ENCODE measurements around the gene SLC26A6.

The SLC26A6 gene

DNA sequence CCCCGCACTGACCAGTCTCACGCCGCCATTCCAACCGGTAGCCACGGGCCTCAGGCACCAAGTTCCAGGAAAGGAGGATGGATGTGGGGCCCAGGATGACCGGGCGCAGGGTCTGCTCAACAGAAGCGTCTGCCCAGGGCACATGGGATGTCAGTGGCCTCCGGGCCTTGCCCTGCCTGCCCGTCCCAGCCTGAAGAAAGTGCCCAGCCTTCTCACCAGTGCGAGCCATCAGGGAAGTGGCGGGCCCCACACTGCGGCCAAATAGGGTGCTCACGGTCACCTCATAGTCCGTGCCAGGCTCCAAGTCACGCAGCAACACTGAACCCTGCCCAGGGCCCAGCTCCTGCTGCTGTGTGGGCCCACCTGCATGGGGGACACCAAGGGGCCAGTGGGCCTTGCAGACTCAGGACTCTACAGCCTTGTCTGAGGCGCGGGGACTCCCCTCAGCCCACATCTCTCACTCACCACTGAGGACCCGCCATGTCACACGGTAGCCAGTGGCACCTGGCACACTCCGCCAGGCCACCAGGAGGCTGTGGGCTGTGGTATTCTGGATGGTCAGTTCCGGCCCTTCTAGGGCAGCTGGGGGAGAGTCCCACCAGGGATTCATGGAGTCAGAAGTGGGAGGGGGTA is 43.3 kb downstream of the SLC26A6 start:
- TF ChIP-seq, protein P1, sequence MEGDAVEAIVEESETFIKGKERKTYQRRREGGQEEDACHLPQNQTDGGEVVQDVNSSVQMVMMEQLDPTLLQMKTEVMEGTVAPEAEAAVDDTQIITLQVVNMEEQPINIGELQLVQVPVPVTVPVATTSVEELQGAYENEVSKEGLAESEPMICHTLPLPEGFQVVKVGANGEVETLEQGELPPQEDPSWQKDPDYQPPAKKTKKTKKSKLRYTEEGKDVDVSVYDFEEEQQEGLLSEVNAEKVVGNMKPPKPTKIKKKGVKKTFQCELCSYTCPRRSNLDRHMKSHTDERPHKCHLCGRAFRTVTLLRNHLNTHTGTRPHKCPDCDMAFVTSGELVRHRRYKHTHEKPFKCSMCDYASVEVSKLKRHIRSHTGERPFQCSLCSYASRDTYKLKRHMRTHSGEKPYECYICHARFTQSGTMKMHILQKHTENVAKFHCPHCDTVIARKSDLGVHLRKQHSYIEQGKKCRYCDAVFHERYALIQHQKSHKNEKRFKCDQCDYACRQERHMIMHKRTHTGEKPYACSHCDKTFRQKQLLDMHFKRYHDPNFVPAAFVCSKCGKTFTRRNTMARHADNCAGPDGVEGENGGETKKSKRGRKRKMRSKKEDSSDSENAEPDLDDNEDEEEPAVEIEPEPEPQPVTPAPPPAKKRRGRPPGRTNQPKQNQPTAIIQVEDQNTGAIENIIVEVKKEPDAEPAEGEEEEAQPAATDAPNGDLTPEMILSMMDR (conservative IDR thresholded peaks at IDR 0.05): no peak
- TF ChIP-seq ZFX (IDR thresholded peaks at IDR 0.05): no peak
- no peak overlapping the region for H3K27ac ChIP-seq

DNA sequence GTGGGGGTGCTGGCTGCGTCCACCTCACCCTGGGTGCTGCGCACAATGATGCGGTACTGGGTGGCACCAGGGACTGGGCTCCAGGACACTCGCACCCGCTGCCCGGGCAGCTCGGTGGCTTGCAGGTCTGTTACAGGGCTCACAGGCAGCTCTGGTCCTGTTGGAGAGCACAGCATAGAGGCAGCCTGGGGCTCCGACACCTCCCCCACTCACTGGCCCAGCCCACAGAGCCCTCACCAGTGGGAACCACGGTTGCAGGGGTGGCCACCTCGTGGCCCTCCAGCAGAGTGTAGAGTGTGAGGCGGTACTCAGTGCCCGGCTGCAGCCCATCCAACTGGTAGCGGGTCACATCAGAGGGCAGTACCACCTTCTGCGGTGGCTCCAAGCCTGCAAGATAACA is 43.8 kb downstream of the SLC26A6 start:
- no peak overlapping the region for H3K27ac ChIP-seq

DNA sequence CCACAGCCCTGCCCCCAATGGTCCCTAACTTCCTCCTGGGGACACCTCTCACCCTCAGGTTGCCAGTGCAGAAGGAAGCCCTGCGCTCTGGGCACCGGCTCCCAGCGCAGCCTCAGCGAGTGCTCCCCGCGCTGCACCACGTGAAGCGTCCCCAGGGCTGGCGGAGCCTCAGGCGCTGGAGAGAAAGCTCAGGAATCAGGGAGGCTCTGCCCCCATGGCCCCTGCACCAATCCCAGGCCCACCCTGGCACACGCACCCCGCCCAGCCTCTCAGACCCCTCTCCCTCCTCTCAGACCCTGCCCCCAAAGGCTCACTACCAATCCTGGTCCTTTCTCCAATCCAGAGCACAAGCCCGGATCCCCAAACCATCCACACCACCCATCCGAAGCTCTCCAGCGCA is 47.0 kb downstream of the SLC26A6 start:
- TF ChIP-seq, protein P1 (conservative IDR thresholded peaks at IDR 0.05): no peak
- no peak for TF ChIP-seq ZFX (IDR thresholded peaks at IDR 0.05)
- H3K27ac ChIP-seq: no peak overlapping the region

More for the DNA sequence above, 43.8 kb downstream of the SLC26A6 start:
- no peak for TF ChIP-seq ZFX (IDR thresholded peaks at IDR 0.05)
- TF ChIP-seq, protein P1 (conservative IDR thresholded peaks at IDR 0.05): no peak

DNA sequence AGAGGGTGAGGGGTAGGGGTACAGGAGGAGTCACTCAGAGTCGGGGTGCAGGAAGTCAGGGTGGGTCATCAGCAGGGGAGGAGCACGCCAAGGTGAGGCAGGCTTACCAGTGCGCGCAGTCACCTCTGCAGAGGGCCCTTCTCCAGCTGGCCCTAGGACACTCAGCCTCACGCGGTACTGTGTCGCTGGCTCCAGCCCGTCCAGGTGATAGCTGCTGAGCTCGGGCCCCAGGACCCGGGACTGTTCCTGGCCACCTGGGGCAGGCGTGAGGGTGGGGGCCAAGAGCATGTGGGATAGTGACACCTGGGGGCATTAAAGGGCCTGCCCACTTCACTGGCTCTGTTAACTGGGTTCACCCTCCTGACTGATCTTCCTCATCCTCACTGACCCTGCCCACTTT is 47.6 kb downstream of the SLC26A6 start:
- H3K27ac ChIP-seq: no peak overlapping the region
- TF ChIP-seq ZFX (IDR thresholded peaks at IDR 0.05): no peak
- TF ChIP-seq, protein P1 (conservative IDR thresholded peaks at IDR 0.05): no peak

DNA sequence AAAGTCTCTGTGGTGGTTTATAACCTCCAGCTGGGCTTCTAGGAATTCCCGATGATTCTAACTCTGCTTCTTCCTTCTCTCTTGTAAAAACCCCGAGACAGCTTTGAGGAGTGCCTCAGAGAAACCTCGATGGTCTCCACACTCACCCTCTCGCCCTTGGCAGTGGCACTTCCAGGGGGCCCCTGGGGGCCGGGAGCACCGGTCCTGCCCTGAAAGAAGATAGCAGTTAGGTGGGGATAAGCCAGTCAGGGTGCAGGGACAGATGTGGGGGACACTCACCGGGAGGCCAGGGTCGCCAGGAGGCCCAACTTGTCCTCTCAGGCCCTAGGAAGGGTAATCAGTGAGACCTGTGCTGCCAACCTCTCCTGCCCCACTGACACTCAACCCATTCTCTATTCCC is 49.9 kb downstream of the SLC26A6 start:
- no peak overlapping the region for H3K27ac ChIP-seq
- no peak for TF ChIP-seq ZFX (IDR thresholded peaks at IDR 0.05)
- TF ChIP-seq, protein P1 (conservative IDR thresholded peaks at IDR 0.05): no peak

DNA sequence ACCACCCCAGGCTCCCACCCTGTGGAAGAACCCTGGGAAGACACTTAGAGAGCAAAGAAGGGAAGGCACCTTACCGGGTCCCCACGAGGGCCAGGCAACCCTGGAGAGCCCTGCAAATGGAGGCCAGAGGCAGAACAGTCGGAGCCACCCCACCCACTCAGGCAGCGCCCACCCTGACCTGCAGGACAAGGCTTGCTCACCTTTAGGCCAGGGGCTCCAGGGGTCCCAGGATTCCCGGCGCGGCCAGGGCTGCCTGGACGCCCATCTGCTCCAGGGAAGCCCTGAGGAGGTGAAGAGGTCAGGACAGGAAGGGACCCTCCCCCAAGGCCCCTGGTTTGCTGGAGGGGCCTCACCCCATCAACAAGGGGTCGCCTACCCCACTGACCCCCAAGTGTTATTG is 50.4 kb downstream of the SLC26A6 start:
- no peak for TF ChIP-seq ZFX (IDR thresholded peaks at IDR 0.05)
- TF ChIP-seq, protein P1 (conservative IDR thresholded peaks at IDR 0.05): no peak
- H3K27ac ChIP-seq: no peak overlapping the region

DNA sequence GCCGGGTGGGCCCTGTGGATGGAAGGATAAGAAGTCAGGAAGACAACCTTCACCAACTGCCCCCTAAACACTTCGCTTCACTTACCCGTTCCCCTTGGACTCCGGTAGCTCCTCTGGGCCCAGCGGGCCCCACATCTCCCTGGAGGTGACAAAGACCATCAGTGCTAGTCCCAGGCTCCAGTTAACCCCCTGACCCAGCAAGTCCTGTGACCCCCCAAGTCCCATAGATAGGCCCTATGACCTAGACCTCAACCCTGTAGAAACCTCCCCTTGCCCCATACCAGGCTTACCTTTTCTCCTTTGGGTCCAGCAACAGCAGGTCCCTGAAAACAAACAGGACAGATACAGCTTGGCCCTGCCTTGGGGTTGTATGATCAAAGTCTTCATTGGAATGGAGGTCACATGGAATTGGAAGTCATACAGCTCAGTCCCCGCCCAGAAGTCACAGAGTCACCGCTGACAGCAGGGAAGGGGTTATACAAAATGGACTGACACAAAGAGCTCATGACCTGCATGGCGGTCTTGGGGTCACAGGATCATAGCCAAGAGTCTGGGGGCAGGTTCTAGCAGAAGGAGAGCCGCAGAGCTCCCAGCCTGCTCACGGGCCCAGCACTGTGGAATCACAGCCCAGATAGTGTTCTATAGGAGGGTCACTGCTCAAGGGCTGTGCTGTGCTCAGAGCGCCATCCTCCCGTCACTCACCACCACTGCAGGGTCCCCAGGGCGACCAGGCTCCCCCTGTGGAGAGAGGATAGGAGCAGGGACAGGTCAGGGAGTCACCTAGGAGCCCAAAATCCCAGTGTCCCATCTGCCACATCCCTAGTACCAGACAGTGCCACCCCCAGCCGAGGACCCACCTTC is 53.4 kb downstream of the SLC26A6 start:
- no peak overlapping the region for H3K27ac ChIP-seq
- TF ChIP-seq, protein P1 (conservative IDR thresholded peaks at IDR 0.05): no peak
- TF ChIP-seq ZFX (IDR thresholded peaks at IDR 0.05): no peak
